Activated CD4-positive, alpha-beta T cell treated with anti-CD3 and anti-CD28 coated beads for 48 hours (primary cell): Measurements from ENCODE around the gene KRT76.

ENCODE experiments used
- DNase-seq: peaks from one replicate; pipeline ENCODE4 v3.0.0-alpha.2; 2020

Gene KRT76

DNA sequence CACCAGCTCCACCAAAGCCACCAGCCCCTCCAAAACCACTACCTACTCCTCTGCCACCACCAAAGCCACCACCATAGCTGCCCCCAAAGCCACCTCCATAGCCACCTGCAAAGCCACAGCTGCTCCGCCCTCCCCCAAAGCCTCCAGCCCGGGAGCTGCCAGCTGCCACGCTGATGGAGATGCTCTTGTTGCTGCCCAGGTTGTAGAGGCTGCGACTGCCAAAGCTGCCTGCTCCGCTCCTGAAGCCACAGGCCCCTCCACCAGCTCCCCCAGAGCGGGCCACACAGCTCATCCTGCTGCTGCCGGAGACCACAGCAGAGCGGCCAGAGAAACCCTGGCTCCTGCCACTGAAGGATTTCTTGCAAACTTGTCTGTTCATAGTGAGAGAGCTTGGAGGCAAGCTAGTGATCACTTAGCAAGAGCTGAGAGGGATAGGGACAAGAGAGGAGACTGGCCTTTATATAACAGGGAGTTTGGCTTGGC lies at the start of gene KRT76:
Gene KRT76, minus strand, starts transcription at position 433 of the 483 bp plus-strand sequence. Its CDS starts 54 bp downstream, at position 379.
- no peak for DNase-seq

DNA sequence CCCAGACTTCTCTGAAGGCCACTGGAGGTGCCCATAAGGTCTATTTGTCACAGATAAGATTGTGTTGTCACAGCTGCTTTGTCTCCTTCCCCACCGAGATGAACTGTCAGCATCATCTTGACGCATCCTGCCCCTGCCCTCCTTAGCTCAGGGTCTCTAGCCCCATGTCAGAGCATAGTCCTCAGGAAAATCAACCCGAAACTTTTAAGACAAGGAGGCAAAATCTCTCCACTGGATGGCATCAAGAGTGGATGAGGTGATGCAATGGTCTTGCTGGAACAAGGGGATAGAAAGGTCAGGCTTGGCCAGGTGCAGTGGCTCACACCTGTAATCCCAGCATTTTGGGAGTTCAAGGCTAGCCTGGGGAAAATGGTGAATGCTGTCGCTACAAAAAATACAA lies 48.8 kb upstream of the KRT76 start:
- DNase-seq = no peak

- no peak for DNase-seq
These were observed 47.7 kb upstream of the KRT76 start for GRCh38 chr12:52824741-52825410.

DNA sequence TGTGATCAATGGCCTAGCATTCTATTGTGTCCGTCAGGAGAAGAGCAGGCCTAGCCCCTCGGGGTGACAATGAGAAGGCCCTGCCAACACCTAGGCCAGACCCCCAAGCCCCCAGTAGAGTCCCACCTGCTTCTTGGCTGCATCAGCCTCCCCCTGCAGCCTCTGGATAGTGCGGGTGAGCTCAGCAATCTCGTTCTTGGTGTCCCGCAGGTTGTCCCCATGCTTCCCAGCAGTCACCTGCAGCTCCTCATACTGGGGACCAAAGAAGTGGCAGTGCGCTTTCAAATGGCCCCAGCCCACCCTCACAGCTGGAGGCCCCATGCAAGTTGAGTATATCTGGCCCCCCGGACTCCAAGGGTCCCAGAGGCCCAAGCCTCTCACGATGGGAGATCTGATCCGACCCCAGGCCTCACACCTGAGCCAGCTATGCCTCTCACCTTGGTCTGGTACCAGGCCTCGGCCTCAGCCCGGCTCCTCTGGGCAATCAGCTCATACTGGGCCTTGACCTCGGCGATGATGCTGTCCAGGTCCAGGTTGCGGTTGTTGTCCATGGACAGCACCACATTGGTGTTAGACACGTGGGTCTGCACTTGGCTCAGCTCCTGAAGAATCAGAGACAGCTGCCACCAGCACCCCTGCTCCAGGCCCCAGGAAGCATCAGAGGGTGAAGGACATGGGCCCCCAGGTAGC lies 46.8 kb upstream of the KRT76 start:
- DNase-seq = no peak

DNA sequence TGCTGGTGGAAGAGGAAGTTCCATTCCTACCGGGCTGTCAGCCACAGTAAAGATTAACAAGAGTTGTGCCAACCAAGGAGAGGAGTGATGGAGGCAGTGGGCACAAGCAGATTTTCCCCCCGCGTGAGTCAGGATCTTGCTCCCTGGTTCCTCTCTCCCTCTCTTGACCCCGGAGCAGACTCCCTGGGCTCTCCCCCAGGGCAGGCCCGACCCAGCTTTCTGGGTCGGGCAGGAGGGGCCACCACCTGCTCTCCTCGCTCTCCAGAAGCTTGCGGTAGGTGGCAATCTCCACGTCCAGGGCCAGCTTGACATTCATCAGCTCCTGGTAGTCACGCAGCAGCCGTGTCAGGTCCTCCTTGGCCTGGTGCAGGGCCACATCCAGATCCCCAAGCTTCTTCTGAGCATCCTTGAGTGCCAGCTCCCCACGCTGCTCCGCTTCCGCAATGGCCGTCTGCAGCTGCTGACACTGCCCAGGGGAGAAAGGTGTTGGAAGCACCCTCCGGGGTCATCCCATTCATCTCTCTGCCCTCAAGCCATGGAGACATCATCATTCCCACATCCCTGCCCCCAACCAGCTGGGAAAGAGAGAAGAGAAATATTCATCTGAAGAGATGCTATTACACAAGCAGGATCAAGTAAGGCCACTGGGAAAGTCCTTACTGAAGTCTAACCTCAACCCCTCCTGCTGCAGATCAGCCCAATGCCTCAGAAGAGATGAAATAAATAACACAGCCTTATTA lies 45.8 kb upstream of the KRT76 start:
- no peak for DNase-seq

GRCh38 chr12:52821826-52822660 lies 44.9 kb upstream of the KRT76 start:
- no peak for DNase-seq

- DNase-seq = no peak
These were observed 44.1 kb upstream of the KRT76 start for GRCh38 chr12:52821071-52821730.

GRCh38 chr12:52820521-52820920 lies 43.4 kb upstream of the KRT76 start:
- no peak for DNase-seq

GRCh38 chr12:52819731-52820510 lies 42.8 kb upstream of the KRT76 start:
- DNase-seq = no peak

DNA sequence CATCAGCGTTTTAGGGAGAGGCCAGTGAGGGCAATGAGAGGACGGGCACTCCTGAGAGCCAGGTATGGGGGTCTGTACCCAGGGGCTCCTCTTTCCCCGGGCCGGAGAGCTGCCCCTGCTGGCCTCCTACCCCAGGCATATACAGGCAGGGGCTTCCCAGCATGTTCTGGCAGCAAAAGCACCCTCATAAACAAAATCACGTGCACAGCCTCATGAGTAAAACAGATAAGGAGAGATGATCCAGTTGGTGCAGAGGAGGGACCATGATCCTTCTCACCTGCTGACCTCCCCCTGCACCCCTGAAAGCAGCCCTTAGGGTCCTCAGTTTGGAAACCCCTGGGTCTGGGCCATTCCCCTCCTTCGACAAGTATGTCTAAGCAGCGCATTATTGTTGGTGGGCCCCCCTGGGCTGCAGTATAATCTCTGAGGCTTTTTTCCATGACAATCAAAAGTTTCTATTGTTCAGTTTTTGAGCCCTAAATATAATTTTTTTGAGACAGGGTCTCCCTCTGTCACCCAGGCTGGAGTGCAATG lies 41.8 kb upstream of the KRT76 start:
- DNase-seq = no peak

DNA sequence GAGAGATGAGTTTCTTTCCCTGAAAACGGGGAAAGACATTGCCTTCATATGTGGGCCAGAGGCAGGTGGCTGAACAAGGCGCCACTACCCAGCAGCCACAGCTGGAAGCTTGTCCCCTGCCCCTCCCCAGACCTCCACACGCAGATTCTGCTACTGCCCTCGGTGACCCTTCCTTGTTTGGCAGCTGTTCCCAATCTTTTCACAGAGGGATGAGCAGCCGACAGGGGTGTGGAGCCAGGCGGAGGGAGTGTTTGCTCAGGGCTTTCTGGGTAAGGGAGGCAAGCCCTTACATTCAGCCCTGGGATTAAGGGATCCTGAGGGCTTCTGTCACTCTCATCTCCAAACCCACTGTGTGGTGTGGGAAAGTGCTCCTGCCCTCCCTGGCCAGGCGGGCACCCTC lies 41.2 kb upstream of the KRT76 start:
- no peak for DNase-seq

- DNase-seq = no peak
These were observed 40.6 kb upstream of the KRT76 start for GRCh38 chr12:52817699-52818238.

DNA sequence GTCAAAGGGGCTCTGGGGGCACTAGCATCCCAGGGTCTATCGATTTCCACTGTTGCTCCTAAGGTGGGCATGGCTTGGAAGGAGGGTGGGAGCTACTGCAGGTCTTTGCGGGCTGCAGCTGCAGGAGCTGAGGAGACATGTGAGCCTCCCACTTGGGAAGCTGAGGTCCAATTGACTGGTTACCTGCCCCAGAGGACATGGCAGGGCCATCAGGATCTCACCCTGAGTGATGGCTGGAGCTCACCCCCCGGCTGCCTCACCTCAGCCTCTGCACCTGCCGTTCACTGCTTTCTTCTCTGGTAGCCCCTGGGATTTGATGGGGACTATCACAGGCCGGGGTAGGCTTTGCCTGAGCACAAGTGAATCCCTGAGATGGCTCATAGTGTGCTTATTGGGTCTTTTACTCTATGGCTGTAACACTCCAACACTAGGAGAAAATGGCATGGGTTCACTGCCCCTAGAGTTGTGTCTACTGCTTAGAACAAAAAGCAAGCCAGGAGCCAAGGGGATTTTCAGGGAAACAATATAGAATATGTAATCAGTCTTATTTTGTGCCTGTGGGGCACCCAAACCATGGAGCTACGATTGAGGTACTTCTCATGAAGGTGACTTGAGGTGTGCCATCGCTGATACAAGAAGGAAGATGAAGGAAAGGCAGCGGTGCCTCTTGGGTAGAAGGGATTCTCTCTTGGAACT lies 40.0 kb upstream of the KRT76 start:
- DNase-seq = no peak

- DNase-seq = no peak
These were observed 38.8 kb upstream of the KRT76 start for GRCh38 chr12:52815676-52816588.

- no peak for DNase-seq
These were observed 38.0 kb upstream of the KRT76 start for GRCh38 chr12:52815161-52815560.

GRCh38 chr12:52814710-52815155 lies 37.6 kb upstream of the KRT76 start:
- no peak for DNase-seq

DNA sequence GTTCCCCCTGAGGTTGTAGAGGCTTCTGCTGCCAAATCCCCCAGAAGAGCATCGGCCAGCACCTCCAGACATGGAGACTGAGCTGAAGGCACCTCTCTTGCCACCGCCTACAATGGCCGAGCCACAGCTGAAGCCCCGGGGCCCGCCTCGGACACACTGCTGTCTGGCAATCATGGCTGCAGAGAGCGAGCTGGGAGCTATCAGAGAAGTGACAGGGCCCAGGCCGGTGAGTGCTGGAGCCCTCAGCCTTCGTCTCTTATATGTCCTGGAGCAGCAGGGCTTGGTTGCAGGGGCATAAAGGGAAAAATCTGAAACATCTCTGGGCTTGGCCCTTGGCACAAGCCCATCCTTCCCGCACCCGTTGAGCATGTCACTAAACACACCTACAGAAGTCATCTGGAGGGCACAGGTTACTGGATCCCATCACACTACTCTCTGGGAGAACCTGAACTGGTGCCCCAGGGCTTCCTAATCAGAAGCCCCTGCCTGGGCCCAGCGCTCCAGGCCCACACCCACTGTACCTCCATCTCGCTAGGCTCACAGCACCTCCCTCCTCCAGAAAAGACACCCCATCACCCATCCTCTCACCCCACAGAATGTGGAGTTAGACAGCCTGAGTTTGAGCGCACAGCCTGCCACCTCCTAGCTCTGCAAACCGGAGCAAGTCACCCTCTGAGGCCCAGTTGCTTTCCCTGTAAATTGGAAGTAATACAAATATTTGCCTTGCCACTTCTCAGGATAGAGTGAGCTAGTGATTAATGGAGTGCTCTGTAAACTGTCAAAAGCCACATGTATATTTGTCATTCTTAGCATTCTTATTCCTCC lies 37.0 kb upstream of the KRT76 start, which contains the start of gene KRT4:
Gene KRT4, minus strand, starts transcription at position 232 of the 825 bp plus-strand sequence. Its CDS starts 58 bp downstream, at position 174.
- no peak for DNase-seq
